ENCODE measurements around the gene TFB1M.

Gene TFB1M

DNA sequence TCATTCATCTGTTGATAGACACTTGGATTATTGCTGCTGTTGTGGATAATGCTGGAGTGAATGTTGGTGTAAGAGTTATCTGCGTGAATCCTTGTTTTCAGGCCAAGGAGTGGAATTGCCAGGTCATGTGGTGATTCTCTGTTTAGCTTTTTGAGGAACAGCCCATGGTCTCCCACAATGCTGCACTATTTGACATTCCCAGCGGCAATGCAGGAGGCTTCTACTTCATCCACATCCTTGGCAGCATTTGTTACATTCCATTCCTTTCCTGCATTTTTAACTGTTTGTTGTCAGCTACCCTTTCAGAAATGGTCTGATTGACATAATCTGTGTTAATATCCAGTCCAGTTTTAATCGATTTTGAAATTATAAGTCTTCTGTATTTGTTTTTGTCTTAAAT is 102.2 kb downstream of the TFB1M start:
- TF ChIP-seq, protein P1, sequence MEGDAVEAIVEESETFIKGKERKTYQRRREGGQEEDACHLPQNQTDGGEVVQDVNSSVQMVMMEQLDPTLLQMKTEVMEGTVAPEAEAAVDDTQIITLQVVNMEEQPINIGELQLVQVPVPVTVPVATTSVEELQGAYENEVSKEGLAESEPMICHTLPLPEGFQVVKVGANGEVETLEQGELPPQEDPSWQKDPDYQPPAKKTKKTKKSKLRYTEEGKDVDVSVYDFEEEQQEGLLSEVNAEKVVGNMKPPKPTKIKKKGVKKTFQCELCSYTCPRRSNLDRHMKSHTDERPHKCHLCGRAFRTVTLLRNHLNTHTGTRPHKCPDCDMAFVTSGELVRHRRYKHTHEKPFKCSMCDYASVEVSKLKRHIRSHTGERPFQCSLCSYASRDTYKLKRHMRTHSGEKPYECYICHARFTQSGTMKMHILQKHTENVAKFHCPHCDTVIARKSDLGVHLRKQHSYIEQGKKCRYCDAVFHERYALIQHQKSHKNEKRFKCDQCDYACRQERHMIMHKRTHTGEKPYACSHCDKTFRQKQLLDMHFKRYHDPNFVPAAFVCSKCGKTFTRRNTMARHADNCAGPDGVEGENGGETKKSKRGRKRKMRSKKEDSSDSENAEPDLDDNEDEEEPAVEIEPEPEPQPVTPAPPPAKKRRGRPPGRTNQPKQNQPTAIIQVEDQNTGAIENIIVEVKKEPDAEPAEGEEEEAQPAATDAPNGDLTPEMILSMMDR (conservative IDR thresholded peaks at IDR 0.05; ENCODE audit: low read depth, low read length) = no peak
- no peak overlapping the region for H3K4me3 ChIP-seq (ENCODE audit: low read depth, low read length)
- DNase-seq (ENCODE audit: low read depth) = no peak

DNA sequence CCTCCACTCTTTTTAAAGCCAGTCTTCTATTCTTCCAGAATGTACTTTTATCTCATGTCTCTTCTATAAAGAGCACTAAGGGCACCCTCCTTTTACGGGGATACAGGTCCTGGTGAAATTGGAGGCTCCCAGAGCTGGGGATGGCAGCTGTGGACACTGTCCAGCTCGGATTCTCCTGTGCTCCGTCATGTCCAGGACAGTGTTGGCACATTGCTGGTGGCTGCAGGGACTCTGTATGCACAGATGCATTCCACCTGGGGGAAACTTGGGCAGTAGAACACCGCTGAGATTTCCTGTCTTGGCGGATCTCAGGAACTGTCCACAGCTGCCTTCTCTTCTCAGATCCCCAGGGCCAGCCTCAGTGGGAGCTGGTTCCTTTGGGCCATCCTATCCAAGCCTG is 107.1 kb downstream of the TFB1M start:
- no peak overlapping the region for H3K4me3 ChIP-seq (ENCODE audit: low read depth, low read length)
- TF ChIP-seq, protein P1 (conservative IDR thresholded peaks at IDR 0.05; ENCODE audit: low read depth, low read length) = no peak
- DNase-seq (ENCODE audit: low read depth) = no peak
